K562 (cell line): ENCODE measurements around the gene NDST3. TPM values are rescaled to one million over a fixed set of nuclear protein-coding genes. Genes with fewer than 3 reads are reported as not detected.

Experiments used
- ATAC-seq: fragments of 200-7000 bp; cut with Tn5 transposase; 3 replicates; pipeline ENCODE4 v1.9.1; 2020; ENCODE audit warnings: moderate library complexity
- BruUV-seq: library from RNA; stranded (reverse); fragments of 400-500 nt; replicated peaks from 2 replicates; lab custom pipeline; 2021; lab: Mats Ljungman, UMichigan
- CTCF ChIA-PET: fragments of 300-600 bp; formaldehyde crosslinking; extraction: SDS; loops from one replicate; lab custom pipeline; 2021; ENCODE audit warnings: low intra/inter-chr PET ratio; lab: Yijun Ruan, JAX
- POLR2A ChIA-PET: fragments of 300-600, 350-650 bp; sonication (Branson Sonifier 250); formaldehyde crosslinking; extraction: SDS; loops from one replicate; lab custom pipeline; 2021; ENCODE audit warnings: antibody characterized with exemption, inconsistent platforms; lab: Yijun Ruan, JAX
- DNase-seq, 4 experiments: peaks; one replicate each; pipeline versions ENCODE4 v3.0.0 to v3.0.0-alpha.2; 2011 to 2018; ENCODE audit warnings: low spot score in 3 of 4, mixed read lengths in 3 of 4; ENCODE audit errors: extremely low read depth in 1 of 4
- FAIRE-seq: peaks from 2 replicates; lab custom pipeline; 2011; peaks lifted over from hg19 to GRCh38; lab: Jason Lieb, UNC
- H2AFZ ChIP-seq: 2 replicates; pipeline ENCODE4 v1.6.0; 2011; ENCODE audit warnings: low read depth, low read length, control low read depth, inconsistent platforms
- H3K27ac ChIP-seq: fragments of 200-600 bp; 3 replicates; pipeline ENCODE4 v1.8.0; 2011; ENCODE audit warnings: low read depth, mild to moderate bottlenecking, control low read depth, inconsistent platforms, low read length, moderate library complexity, mixed read lengths; ENCODE audit errors: extremely low read depth
- H3K27me3 ChIP-seq, 2 experiments: fragments of 300-600 bp in 1 of 2; 2 replicates in 1 of 2; 3 replicates in 1 of 2; pipeline versions ENCODE4 v1.6.0 to v1.8.0; 2011; ENCODE audit warnings: inconsistent platforms in 2 of 2, low read length in 2 of 2, mild to moderate bottlenecking in 1 of 2, mixed read lengths in 1 of 2, moderate library complexity in 1 of 2; ENCODE audit not compliant: control insufficient read depth in 2 of 2, insufficient read depth in 2 of 2
- H3K36me3 ChIP-seq: fragments of 300-600 bp; 3 replicates; pipeline ENCODE4 v1.8.0; 2011; ENCODE audit warnings: mild to moderate bottlenecking, low read length, inconsistent platforms; ENCODE audit not compliant: control insufficient read depth, insufficient read depth
- H3K4me1 ChIP-seq, 2 experiments: fragments of 200-600 bp in 1 of 2; replicated peaks in 1 of 2; 2 replicates in 1 of 2; 3 replicates in 1 of 2; pipeline versions ENCODE4 v1.5.1 to v1.8.0; 2011; ENCODE audit warnings: inconsistent platforms in 2 of 2, low read length in 2 of 2, mild to moderate bottlenecking in 1 of 2, mixed read lengths in 1 of 2, moderate library complexity in 1 of 2; ENCODE audit not compliant: control insufficient read depth in 2 of 2, insufficient read depth in 2 of 2
- H3K4me2 ChIP-seq: 2 replicates; pipeline ENCODE4 v1.6.1; 2011; ENCODE audit warnings: low read length, control low read depth, inconsistent platforms, mixed read lengths; ENCODE audit not compliant: insufficient read depth
- H3K4me3 ChIP-seq: fragments of 200-600 bp; sonication (generic), shearing (Covaris generic); 2 replicates; pipeline ENCODE4 v1.5.1; 2016; ENCODE audit warnings: control low read depth, inconsistent platforms
- H3K79me2 ChIP-seq: fragments of 200-600 bp; 3 replicates; pipeline ENCODE4 v1.8.0; 2011; ENCODE audit warnings: low read length, inconsistent platforms; ENCODE audit not compliant: control insufficient read depth, insufficient read depth
- H3K9ac ChIP-seq, 2 experiments: 2 replicates each; pipeline versions ENCODE4 v1.6.0 to v1.6.1; 2011; ENCODE audit warnings: low read depth in 2 of 2, low read length in 2 of 2, control low read depth in 1 of 2, inconsistent platforms in 1 of 2, mild to moderate bottlenecking in 1 of 2, mixed read lengths in 1 of 2; ENCODE audit not compliant: insufficient read depth in 1 of 2
- H3K9me1 ChIP-seq: one replicate; pipeline ENCODE4 v1.6.0; 2011; ENCODE audit warnings: inconsistent platforms, mild to moderate bottlenecking, low read length, moderate library complexity; ENCODE audit not compliant: control insufficient read depth, insufficient read depth
- H3K9me3 ChIP-seq: replicated peaks from 2 replicates; pipeline ENCODE4 v1.5.1; 2011; ENCODE audit warnings: low read depth, low read length, inconsistent platforms; ENCODE audit not compliant: control insufficient read depth, insufficient read depth
- H4K20me1 ChIP-seq: replicated peaks from 2 replicates; pipeline ENCODE4 v1.6.1; 2011; ENCODE audit warnings: low read length, inconsistent platforms, mixed read lengths; ENCODE audit not compliant: control insufficient read depth, insufficient read depth
- ARID3A ChIP-seq: IDR thresholded peaks from 2 replicates; pipeline ENCODE4 v1.6.1; 2012; ENCODE audit warnings: low read depth, low read length, improper control_type of control experiment, borderline replicate concordance
- BMI1 ChIP-seq: fragments of 150-350 bp; IDR thresholded peaks from 2 replicates; pipeline ENCODE4 v1.6.1; 2014; ENCODE audit warnings: low read length
- BRD4 ChIP-seq: fragments of 200-600 bp; sonication (generic); IDR thresholded peaks from 2 replicates; pipeline ENCODE4 v1.6.1; 2017; ENCODE audit warnings: inconsistent platforms
- ELF4 ChIP-seq: fragments of 450-650 bp; formaldehyde crosslinking; IDR thresholded peaks from 2 replicates; pipeline ENCODE4 v1.4.0; 2022; ENCODE audit warnings: missing genetic modification characterization
- ELK1 ChIP-seq: sonication (generic); formaldehyde crosslinking; IDR thresholded peaks from 2 replicates; pipeline ENCODE4 v1.8.1; 2022; ENCODE audit warnings: missing genetic modification reagents
- FOXK2 ChIP-seq, 2 experiments: fragments of 450-650 bp; IDR thresholded peaks in 1 of 2; conservative IDR thresholded peaks in 1 of 2; 2 replicates each; pipeline ENCODE4 v1.6.1; 2016; ENCODE audit warnings: low read depth in 2 of 2, mild to moderate bottlenecking in 1 of 2
- FOXM1 ChIP-seq, 2 experiments: fragments of 450-650 bp in 1 of 2; sonication (generic) in 1 of 2; formaldehyde crosslinking in 1 of 2; IDR thresholded peaks; 2 replicates each; pipeline versions ENCODE4 v1.6.1 to v1.9.0; 2017 to 2022; ENCODE audit warnings: low read depth in 2 of 2, mild to moderate bottlenecking in 2 of 2, missing genetic modification reagents in 1 of 2, moderate library complexity in 1 of 2
- GTF2E2 ChIP-seq: fragments of 200-800 bp; sonication (Bioruptor generic); IDR thresholded peaks from 2 replicates; pipeline ENCODE4 v1.6.1; 2016; ENCODE audit warnings: missing genetic modification characterization, missing compliant biosample characterization
- HDAC3 ChIP-seq: fragments of 450-650 bp; IDR thresholded peaks from 2 replicates; pipeline ENCODE4 v1.6.1; 2018; ENCODE audit warnings: borderline replicate concordance, mild to moderate bottlenecking, moderate library complexity; ENCODE audit not compliant: partially characterized antibody
- MAFG ChIP-seq: fragments of 450-650 bp; conservative IDR thresholded peaks from 2 replicates; pipeline ENCODE4 v1.6.1; 2016; ENCODE audit warnings: missing genetic modification characterization, missing compliant biosample characterization
- MITF ChIP-seq: IDR thresholded peaks from 2 replicates; pipeline ENCODE4 v1.6.1; 2014; ENCODE audit warnings: antibody characterized with exemption
- NEUROD1 ChIP-seq: fragments of 150-350 bp; IDR thresholded peaks from 2 replicates; pipeline ENCODE4 v1.6.1; 2014; ENCODE audit warnings: borderline replicate concordance, low read length, low read depth; ENCODE audit not compliant: partially characterized antibody
- PRMT5 ChIP-seq: sonication (generic); formaldehyde crosslinking; IDR thresholded peaks from 2 replicates; pipeline ENCODE4 v1.5.0; 2020; ENCODE audit warnings: missing genetic modification reagents
- SMAD4 ChIP-seq: fragments of 250-450 bp; sonication (Bioruptor Pico); conservative IDR thresholded peaks from 2 replicates; pipeline ENCODE4 v1.8.0; 2021; ENCODE audit warnings: inconsistent platforms, mild to moderate bottlenecking, moderate library complexity
- SRSF3 ChIP-seq: fragments of 200-400 bp; formaldehyde crosslinking; IDR thresholded peaks from 2 replicates; pipeline ENCODE4 v1.6.1; 2016; ENCODE audit warnings: mild to moderate bottlenecking, low read length, moderate library complexity; ENCODE audit not compliant: insufficient read depth
- TRIM25 ChIP-seq: fragments of 450-650 bp; IDR thresholded peaks from 2 replicates; pipeline ENCODE4 v1.7.0; 2016; ENCODE audit warnings: borderline replicate concordance
- ZNF217 ChIP-seq: sonication (generic); formaldehyde crosslinking; IDR thresholded peaks from 2 replicates; pipeline ENCODE4 v1.8.0; 2022; ENCODE audit warnings: mild to moderate bottlenecking, missing genetic modification reagents
- WGBS: fragments of 100-300 bp; shearing (Covaris generic); methylation state at CpG from one replicate; pipeline ENCODE4 v1.1.6; 2016; ENCODE audit warnings: low coverage, mixed read lengths; ENCODE audit not compliant: insufficient coverage; ENCODE audit errors: missing lambda C conversion rate; 5-methylcytosine and 5-hydroxymethylcytosine counted together
- in situ Hi-C: fragments of 300-500 bp; cut with MboI; formaldehyde crosslinking; loops from 4 replicates; pipeline ENCODE4 v1.15.0; 2018; ENCODE audit warnings: inconsistent platforms, mixed read lengths
- intact Hi-C: fragments of 100-400 bp; cut with micrococcal nuclease; formaldehyde crosslinking; loops from 2 replicates; pipeline ENCODE4 v1.14.2; 2022
- polyA plus RNA-seq, 8 experiments: library from polyadenylated mRNA; depleted of rRNA in 4 of 8; stranded (reverse) in 5 of 8; unstranded in 3 of 8; fragments of >200 nt; fragmentation: Nextera tagmentation in 2 of 8; fragmentation: Illumina TruSeq in 1 of 8; extraction: Ambion mirVana in 2 of 8; extraction: Trizol in 1 of 8; gene quantifications; 2 replicates each; pipeline versions ENCODE4 v1.2.1 to v1.2.3, GENCODE V29; 2011 to 2014; ENCODE audit warnings: inconsistent platforms in 1 of 8, missing spikeins in 1 of 8
- total RNA-seq, 7 experiments: library from RNA; depleted of rRNA in 6 of 7; stranded (reverse); fragments of >200 nt in 6 of 7; fragmentation: Illumina TruSeq in 2 of 7; extraction: Trizol in 2 of 7; gene quantifications; 2 replicates each; pipeline versions ENCODE4 v1.2.1 to v1.2.3, GENCODE V29; 2011 to 2021; ENCODE audit warnings: low replicate concordance in 1 of 7

The NDST3 gene
- total and polyA plus RNA-seq, 9 of the 15 experiments (the other 6 are each of a cell fraction or from before 2014, with no cell fraction given) = not detected

GRCh38 chr4:118077767-118078105 lies 43.5 kb downstream of the NDST3 start:
- Histone ChIP-seq H4K20me1 (no peaks in the 10 kb centered on the region), H3K9me3 (no peaks in the 10 kb centered on the region), H3K79me2 (no peaks in the 10 kb centered on the region), H3K4me2 (no peak overlapping the region), H3K27ac (no peak overlapping the region), H3K4me3 (no peak overlapping the region), H3K9me1 (no peaks in the 10 kb centered on the region), H3K27me3 (no peaks in the 10 kb centered on the region), H2AFZ (no peak overlapping the region), H3K9ac (no peak overlapping the region), H3K36me3 (no peaks in the 10 kb centered on the region), H3K4me1 (no peaks in the 10 kb centered on the region)
- FAIRE-seq (no peak), ATAC-seq (no peak), DNase-seq (no peak)
- whole genome bisulfite sequencing = 0% methylated on average over 3 of the region's 3 CpGs
- in situ Hi-C loops = no loop called here
- TF ChIP-seq MAFG (tag) (no peak), NEUROD1 (no peak), TRIM25 (no peak), SRSF3 (no peak), HDAC3 (no peak), GTF2E2 (no peak), BMI1 (no peak), MITF (no peak), ARID3A (no peak), PRMT5 (no peak), SMAD4 (CRISPR knock-in tag) (no peak), FOXK2 (conservative IDR thresholded peaks at IDR 0.05 in 1 of 2, IDR thresholded peaks at IDR 0.05 in 1 of 2; ENCODE audit: low read depth in 2 of 2) (no peak), ELF4 (CRISPR knock-in tag) (no peak), BRD4 (no peak), ZNF217 (no peak), FOXM1 (IDR thresholded peaks at IDR 0.05; ENCODE audit: low read depth) (no peak), FOXM1 (CRISPR knock-in tag; IDR thresholded peaks at IDR 0.05; ENCODE audit: low read depth) (no peak), ELK1 (no peak)
- no TSS peak for BruUV-seq
- ChIA-PET CTCF (no interaction called here), POLR2A (no interaction called here)
- intact Hi-C loops = loop anchor here (10.0 kb wide), 1 partner anchor 197 kb away; no protein-coding TSS in a partner anchor
